ENCODE measurements around the gene FOXN3. TPM values are rescaled to one million over a fixed set of nuclear protein-coding genes. Genes with fewer than 3 reads are reported as not detected.

Gene FOXN3
- polyA plus RNA-seq, 1 of the 3 experiments (the other 2 are of a cell fraction): 9.8 TPM

DNA sequence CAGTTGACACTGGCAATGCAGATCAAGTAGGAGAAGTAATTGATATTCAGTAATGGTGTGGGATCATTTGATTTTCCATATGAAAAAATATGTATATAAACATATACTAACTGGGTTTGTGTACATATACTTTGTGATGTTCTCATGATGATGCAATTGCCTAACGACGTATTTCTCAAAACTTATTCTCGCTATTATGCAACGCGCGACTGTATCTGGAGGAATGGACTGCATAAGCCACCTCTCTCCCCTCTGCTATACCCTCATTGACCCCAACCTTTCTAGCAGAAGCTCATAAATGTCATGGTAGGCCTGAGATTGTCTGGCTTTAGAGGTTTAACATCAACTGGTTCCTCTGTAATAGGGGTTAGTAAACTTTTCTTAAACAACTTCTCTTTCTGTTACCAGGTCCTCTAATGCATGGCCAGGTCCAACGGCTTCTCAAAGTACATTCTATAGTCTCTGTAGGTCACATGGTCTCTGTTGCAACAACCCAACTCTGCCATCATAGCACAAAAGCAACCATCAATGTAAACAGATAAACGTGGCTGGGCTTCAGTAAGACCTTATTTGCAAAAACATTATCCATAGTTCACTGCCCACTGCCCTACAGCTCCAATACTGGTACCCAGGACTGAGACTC, 59.3 kb downstream of the FOXN3 start:
- Histone ChIP-seq H3K27ac (ENCODE audit: low read depth in 2 of 2, low read length in 1 of 2) (no peak overlapping the region), H3K4me3 (ENCODE audit: low read depth in 2 of 2, low read length in 1 of 2) (no peak overlapping the region), H3K9ac (no peak overlapping the region), H2AFZ (ENCODE audit: low read depth) (no peak overlapping the region), H3K27me3 (ENCODE audit: insufficient read depth) (no peaks in the 10 kb centered on the region), H3K4me2 (no peak overlapping the region), H3K79me2 (ENCODE audit: insufficient read depth) (peaks cover 4% of the 10 kb centered on the region; the same call in 1 of the 2 replicates), H3K4me1 (ENCODE audit: control insufficient read depth in 1 of 2, insufficient read depth in 2 of 2, low read depth in 1 of 2, low read length in 1 of 2) (peaks cover 0 to 7% of the 10 kb centered on the region in 2 experiments; a peak in 1 of 4 replicates), H3K9me2 (no peaks in the 10 kb centered on the region), H3K36me3 (replicated peaks in 1 of 2; ENCODE audit: control insufficient read depth in 1 of 2, insufficient read depth in 2 of 2, low read length in 1 of 2) (no peaks in the 10 kb centered on the region), H4K20me1 (ENCODE audit: insufficient read depth) (no peaks in the 10 kb centered on the region), H3F3A (replicated peaks; ENCODE audit: insufficient read depth) (no peaks in the 10 kb centered on the region), H3K9me3 (no peaks in the 10 kb centered on the region)
- ChIA-PET POLR2A (no interaction called here), CTCF (no interaction called here)
- DNase-seq: no peak
- TF ChIP-seq, protein P1, sequence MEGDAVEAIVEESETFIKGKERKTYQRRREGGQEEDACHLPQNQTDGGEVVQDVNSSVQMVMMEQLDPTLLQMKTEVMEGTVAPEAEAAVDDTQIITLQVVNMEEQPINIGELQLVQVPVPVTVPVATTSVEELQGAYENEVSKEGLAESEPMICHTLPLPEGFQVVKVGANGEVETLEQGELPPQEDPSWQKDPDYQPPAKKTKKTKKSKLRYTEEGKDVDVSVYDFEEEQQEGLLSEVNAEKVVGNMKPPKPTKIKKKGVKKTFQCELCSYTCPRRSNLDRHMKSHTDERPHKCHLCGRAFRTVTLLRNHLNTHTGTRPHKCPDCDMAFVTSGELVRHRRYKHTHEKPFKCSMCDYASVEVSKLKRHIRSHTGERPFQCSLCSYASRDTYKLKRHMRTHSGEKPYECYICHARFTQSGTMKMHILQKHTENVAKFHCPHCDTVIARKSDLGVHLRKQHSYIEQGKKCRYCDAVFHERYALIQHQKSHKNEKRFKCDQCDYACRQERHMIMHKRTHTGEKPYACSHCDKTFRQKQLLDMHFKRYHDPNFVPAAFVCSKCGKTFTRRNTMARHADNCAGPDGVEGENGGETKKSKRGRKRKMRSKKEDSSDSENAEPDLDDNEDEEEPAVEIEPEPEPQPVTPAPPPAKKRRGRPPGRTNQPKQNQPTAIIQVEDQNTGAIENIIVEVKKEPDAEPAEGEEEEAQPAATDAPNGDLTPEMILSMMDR (IDR thresholded peaks at IDR 0.05): no peak
- no peak for TF ChIP-seq GATA2 (CRISPR knock-in tag; IDR thresholded peaks at IDR 0.05)
- TF ChIP-seq FOXJ3 (CRISPR knock-in tag; IDR thresholded peaks at IDR 0.05): no peak
- TF ChIP-seq, protein P2, sequence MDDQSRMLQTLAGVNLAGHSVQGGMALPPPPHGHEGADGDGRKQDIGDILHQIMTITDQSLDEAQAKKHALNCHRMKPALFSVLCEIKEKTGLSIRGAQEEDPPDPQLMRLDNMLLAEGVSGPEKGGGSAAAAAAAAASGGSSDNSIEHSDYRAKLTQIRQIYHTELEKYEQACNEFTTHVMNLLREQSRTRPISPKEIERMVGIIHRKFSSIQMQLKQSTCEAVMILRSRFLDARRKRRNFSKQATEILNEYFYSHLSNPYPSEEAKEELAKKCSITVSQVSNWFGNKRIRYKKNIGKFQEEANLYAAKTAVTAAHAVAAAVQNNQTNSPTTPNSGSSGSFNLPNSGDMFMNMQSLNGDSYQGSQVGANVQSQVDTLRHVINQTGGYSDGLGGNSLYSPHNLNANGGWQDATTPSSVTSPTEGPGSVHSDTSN (IDR thresholded peaks at IDR 0.05): no peak
- TF ChIP-seq, protein P3, sequence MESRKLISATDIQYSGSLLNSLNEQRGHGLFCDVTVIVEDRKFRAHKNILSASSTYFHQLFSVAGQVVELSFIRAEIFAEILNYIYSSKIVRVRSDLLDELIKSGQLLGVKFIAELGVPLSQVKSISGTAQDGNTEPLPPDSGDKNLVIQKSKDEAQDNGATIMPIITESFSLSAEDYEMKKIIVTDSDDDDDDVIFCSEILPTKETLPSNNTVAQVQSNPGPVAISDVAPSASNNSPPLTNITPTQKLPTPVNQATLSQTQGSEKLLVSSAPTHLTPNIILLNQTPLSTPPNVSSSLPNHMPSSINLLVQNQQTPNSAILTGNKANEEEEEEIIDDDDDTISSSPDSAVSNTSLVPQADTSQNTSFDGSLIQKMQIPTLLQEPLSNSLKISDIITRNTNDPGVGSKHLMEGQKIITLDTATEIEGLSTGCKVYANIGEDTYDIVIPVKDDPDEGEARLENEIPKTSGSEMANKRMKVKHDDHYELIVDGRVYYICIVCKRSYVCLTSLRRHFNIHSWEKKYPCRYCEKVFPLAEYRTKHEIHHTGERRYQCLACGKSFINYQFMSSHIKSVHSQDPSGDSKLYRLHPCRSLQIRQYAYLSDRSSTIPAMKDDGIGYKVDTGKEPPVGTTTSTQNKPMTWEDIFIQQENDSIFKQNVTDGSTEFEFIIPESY (IDR thresholded peaks at IDR 0.05; ENCODE audit: borderline replicate concordance, low read depth): no peak
- TF ChIP-seq, protein P4, sequence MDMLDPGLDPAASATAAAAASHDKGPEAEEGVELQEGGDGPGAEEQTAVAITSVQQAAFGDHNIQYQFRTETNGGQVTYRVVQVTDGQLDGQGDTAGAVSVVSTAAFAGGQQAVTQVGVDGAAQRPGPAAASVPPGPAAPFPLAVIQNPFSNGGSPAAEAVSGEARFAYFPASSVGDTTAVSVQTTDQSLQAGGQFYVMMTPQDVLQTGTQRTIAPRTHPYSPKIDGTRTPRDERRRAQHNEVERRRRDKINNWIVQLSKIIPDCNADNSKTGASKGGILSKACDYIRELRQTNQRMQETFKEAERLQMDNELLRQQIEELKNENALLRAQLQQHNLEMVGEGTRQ (IDR thresholded peaks at IDR 0.05; ENCODE audit: borderline replicate concordance, low read depth, low read length): no peak
- TF ChIP-seq RFX5 (IDR thresholded peaks at IDR 0.05; ENCODE audit: low read length): no peak
- no peak for TF ChIP-seq SIN3A (IDR thresholded peaks at IDR 0.05; ENCODE audit: borderline replicate concordance, low read depth, low read length)
- TF ChIP-seq GABPA (IDR thresholded peaks at IDR 0.05; ENCODE audit: low read depth): no peak
- no peak for TF ChIP-seq MEF2A (IDR thresholded peaks at IDR 0.05; ENCODE audit: borderline replicate concordance, low read depth)
- TF ChIP-seq, protein P5, sequence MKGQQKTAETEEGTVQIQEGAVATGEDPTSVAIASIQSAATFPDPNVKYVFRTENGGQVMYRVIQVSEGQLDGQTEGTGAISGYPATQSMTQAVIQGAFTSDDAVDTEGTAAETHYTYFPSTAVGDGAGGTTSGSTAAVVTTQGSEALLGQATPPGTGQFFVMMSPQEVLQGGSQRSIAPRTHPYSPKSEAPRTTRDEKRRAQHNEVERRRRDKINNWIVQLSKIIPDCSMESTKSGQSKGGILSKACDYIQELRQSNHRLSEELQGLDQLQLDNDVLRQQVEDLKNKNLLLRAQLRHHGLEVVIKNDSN (IDR thresholded peaks at IDR 0.05; ENCODE audit: borderline replicate concordance, low read depth): no peak
- TF ChIP-seq SMC3 (IDR thresholded peaks at IDR 0.05; ENCODE audit: low read depth, low read length): no peak
- no peak for TF ChIP-seq FOSL2 (IDR thresholded peaks at IDR 0.05; ENCODE audit: borderline replicate concordance, low read depth)
- WGBS (ENCODE audit: low lambda C conversion rate): 97% methylated on average over 8 of the region's 8 CpGs

All from SK-N-SH (cell line).